ENCODE data around the gene CLCN3.
"Not testable (repeated sequence)": the region's sequence is repeated elsewhere in the genome, so short reads cannot be mapped to it uniquely, and the experiment has no call there.

Gene CLCN3

DNA sequence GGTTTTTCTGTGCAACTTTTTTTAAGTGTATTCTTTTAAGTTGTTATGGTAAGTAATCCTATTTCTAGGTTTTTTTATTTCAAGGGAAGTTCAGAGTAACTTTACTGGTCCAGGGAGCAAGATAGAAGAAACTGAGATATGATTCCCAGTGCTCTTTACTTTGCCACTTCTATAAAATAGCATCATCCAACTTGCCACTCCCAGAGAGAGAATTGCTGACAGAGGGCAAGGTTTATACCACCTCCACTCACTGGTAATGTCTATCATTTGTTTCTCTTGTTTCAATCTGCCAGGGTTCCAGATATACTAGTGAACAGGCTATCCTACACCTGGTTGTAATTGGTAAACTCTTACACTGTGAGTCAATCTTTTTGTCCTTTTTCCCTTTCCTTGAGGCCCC is 3.5 kb upstream of the CLCN3 start:
- peaks cover 6 to 17% of the 10 kb centered on the region in 2 donors for H3K4me1 ChIP-seq (ENCODE audit: control insufficient read depth in 2 of 2, insufficient read depth in 2 of 2, low read length in 2 of 2)
- H3K4me3 ChIP-seq (ENCODE audit: low read length in 2 of 2), result no peak overlapping the region
- H3K27ac ChIP-seq (ENCODE audit: low read depth in 2 of 2, low read length in 2 of 2), result peak overlapping the region; percentile 61 to 66
- no peaks in the 10 kb centered on the region for H3K9me3 ChIP-seq (ENCODE audit: control insufficient read depth in 2 of 2, low read length in 2 of 2)
- no peaks in the 10 kb centered on the region for H3K27me3 ChIP-seq (ENCODE audit: control insufficient read depth in 2 of 2, insufficient read depth in 2 of 2, low read length in 2 of 2)
- H3K36me3 ChIP-seq (ENCODE audit: control insufficient read depth in 2 of 2, insufficient read depth in 2 of 2, low read length in 2 of 2), result no peaks in the 10 kb centered on the region
- H3K9ac ChIP-seq (ENCODE audit: low read depth in 1 of 2, low read length in 2 of 2), result peak overlapping the region in 1 of 2 donors; percentile 14

DNA sequence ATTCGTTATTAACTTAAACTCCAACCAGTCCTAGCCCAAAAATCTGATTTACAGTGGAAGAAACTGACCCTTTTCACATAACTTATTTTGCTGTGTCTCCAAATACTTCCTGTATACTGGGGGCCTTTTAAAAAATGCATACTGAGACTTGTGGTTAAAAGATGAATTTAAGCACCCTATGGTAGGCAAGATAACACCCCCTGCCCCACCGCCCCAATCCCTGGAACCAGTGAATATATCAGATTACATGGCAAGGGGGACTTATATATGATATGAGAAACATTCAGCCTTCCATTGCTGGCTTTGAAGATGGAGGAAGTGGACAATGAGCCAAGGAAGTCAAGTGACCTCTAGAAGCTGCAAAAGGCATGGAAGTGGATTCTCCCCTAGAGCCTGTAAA is 3.1 kb upstream of the CLCN3 start:
- no peaks in the 10 kb centered on the region for H3K36me3 ChIP-seq (ENCODE audit: control insufficient read depth in 2 of 2, insufficient read depth in 2 of 2, low read length in 2 of 2)
- peak overlapping the region; percentile 61 to 66 for H3K27ac ChIP-seq (ENCODE audit: low read depth in 2 of 2, low read length in 2 of 2)
- no peaks in the 10 kb centered on the region for H3K27me3 ChIP-seq (ENCODE audit: control insufficient read depth in 2 of 2, insufficient read depth in 2 of 2, low read length in 2 of 2)
- no peak overlapping the region for H3K4me3 ChIP-seq (ENCODE audit: low read length in 2 of 2)
- peaks cover 6 to 20% of the 10 kb centered on the region in 2 donors for H3K4me1 ChIP-seq (ENCODE audit: control insufficient read depth in 2 of 2, insufficient read depth in 2 of 2, low read length in 2 of 2)
- H3K9ac ChIP-seq (ENCODE audit: low read depth in 1 of 2, low read length in 2 of 2), result no peak overlapping the region
- H3K9me3 ChIP-seq (ENCODE audit: control insufficient read depth in 2 of 2, low read length in 2 of 2), result no peaks in the 10 kb centered on the region

DNA sequence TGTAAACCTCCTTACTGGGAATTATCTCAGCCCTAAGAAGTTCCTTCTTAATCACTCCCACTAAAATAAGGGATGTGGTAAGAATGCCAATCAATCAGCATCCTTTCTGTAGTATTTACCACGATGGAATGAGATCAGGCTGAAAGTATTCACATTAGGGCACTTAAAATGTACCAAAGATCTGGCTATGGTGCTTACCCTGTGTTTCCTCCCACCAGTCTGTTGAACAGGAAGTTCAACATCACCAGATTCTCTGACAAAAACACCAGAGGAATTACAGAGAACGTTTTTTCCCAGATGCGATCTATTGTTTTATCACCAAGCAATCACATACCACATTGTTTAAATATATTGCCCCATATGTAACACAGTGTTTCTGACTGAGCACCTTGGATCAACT is 2.1 kb upstream of the CLCN3 start:
- H3K4me3 ChIP-seq (ENCODE audit: low read length in 2 of 2), result no peak overlapping the region
- H3K27me3 ChIP-seq (ENCODE audit: control insufficient read depth in 2 of 2, insufficient read depth in 2 of 2, low read length in 2 of 2), result no peaks in the 10 kb centered on the region
- no peaks in the 10 kb centered on the region for H3K9me3 ChIP-seq (ENCODE audit: control insufficient read depth in 2 of 2, low read length in 2 of 2)
- H3K4me1 ChIP-seq (ENCODE audit: control insufficient read depth in 2 of 2, insufficient read depth in 2 of 2, low read length in 2 of 2), result peaks cover 5 to 19% of the 10 kb centered on the region in 2 donors
- no peaks in the 10 kb centered on the region for H3K36me3 ChIP-seq (ENCODE audit: control insufficient read depth in 2 of 2, insufficient read depth in 2 of 2, low read length in 2 of 2)
- peak overlapping the region in 1 of 2 donors; percentile 25 for H3K9ac ChIP-seq (ENCODE audit: low read depth in 1 of 2, low read length in 2 of 2)
- H3K27ac ChIP-seq (ENCODE audit: low read depth in 2 of 2, low read length in 2 of 2), result peak overlapping the region; percentile 10 to 27

DNA sequence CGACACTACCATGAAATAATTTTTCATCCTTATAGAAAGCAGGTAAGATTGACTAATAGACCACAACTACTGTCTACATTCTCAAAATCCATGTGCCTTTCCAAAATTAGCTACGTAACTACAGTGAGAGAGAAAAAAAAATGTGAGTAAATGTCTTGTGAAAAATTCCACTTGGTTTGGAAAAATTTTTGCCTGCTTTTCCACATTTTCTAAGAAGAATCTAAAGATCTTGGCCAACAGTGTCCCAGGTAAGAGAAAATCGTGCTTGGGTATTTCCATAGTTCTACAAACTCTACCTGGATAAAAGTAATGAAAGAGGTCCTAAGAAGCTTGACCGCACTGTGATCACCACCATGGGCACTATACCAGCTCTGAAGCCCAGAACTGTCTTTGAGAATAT is 1.4 kb upstream of the CLCN3 start:
- peak overlapping the region; percentile 20 to 100 for H3K27ac ChIP-seq (ENCODE audit: low read depth in 2 of 2, low read length in 2 of 2)
- H3K9ac ChIP-seq (ENCODE audit: low read depth in 1 of 2, low read length in 2 of 2), result peak overlapping the region in 1 of 2 donors; percentile 100

DNA sequence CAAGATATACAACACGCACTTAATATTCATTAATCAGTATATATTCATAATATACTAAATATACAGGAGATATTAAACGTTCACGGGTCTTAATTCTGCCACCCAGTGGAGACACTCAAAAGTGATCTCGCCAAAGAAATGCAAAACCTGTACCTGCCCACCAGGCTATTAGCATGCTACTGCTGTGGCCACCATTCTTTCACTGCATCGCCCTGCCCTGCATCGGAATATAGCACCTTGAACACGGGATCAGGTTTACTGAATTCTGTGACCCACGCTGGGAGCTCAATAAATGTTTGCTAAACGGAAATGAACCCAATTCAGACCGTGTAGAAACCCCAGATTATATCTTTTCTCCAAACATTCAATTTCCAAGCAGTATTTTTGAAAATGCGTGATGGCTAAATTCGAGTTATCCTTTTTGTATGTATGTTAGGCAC is 840 bp upstream of the CLCN3 start:
- H3K4me3 ChIP-seq (ENCODE audit: low read length in 2 of 2), result peak overlapping the region; percentile 89 to 100
- H3K9ac ChIP-seq (ENCODE audit: low read depth in 1 of 2, low read length in 2 of 2), result peak overlapping the region; percentile 99 to 100
- no peaks in the 10 kb centered on the region for H3K27me3 ChIP-seq (ENCODE audit: control insufficient read depth in 2 of 2, insufficient read depth in 2 of 2, low read length in 2 of 2)
- peaks cover 3 to 18% of the 10 kb centered on the region in 2 donors for H3K4me1 ChIP-seq (ENCODE audit: control insufficient read depth in 2 of 2, insufficient read depth in 2 of 2, low read length in 2 of 2)
- no peaks in the 10 kb centered on the region for H3K9me3 ChIP-seq (ENCODE audit: control insufficient read depth in 2 of 2, low read length in 2 of 2)
- peak overlapping the region; percentile 98 to 100 for H3K27ac ChIP-seq (ENCODE audit: low read depth in 2 of 2, low read length in 2 of 2)
- H3K36me3 ChIP-seq (ENCODE audit: control insufficient read depth in 2 of 2, insufficient read depth in 2 of 2, low read length in 2 of 2), result no peaks in the 10 kb centered on the region

More for the DNA sequence above, 1.4 kb upstream of the CLCN3 start:
- H3K9me3 ChIP-seq (ENCODE audit: control insufficient read depth in 2 of 2, low read length in 2 of 2), result no peaks in the 10 kb centered on the region
- H3K36me3 ChIP-seq (ENCODE audit: control insufficient read depth in 2 of 2, insufficient read depth in 2 of 2, low read length in 2 of 2), result no peaks in the 10 kb centered on the region
- H3K27me3 ChIP-seq (ENCODE audit: control insufficient read depth in 2 of 2, insufficient read depth in 2 of 2, low read length in 2 of 2), result no peaks in the 10 kb centered on the region
- H3K4me3 ChIP-seq (ENCODE audit: low read length in 2 of 2), result peak overlapping the region in 1 of 2 donors; percentile 89
- H3K4me1 ChIP-seq (ENCODE audit: control insufficient read depth in 2 of 2, insufficient read depth in 2 of 2, low read length in 2 of 2), result peaks cover 3 to 18% of the 10 kb centered on the region in 2 donors

DNA sequence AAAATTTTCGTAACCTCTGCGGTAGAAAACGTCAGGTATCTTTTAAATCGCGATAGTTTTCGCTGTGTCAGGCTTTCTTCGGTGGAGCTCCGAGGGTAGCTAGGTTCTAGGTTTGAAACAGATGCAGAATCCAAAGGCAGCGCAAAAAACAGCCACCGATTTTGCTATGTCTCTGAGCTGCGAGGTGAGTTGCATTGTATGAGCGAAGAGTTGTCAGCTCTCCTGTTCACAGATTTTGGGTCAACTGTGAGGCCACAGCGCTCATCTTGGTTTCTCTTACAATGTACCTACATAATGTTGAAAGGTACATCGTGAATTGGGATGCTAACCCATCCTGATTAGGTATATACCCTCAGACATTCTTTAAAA is 486 bp downstream of the CLCN3 start:
- Histone ChIP-seq H3K27ac (ENCODE audit: low read depth in 2 of 2, low read length in 2 of 2) (peak overlapping the region; percentile 98 to 100), H3K27me3 (ENCODE audit: control insufficient read depth in 2 of 2, insufficient read depth in 2 of 2, low read length in 2 of 2) (no peaks in the 10 kb centered on the region), H3K9ac (ENCODE audit: low read depth in 1 of 2, low read length in 2 of 2) (peak overlapping the region; percentile 99 to 100), H3K9me3 (ENCODE audit: control insufficient read depth in 2 of 2, low read length in 2 of 2) (no peaks in the 10 kb centered on the region), H3K4me3 (ENCODE audit: low read length in 2 of 2) (peak overlapping the region; percentile 89 to 100), H3K4me1 (ENCODE audit: control insufficient read depth in 2 of 2, insufficient read depth in 2 of 2, low read length in 2 of 2) (peaks cover 3 to 18% of the 10 kb centered on the region in 2 donors), H3K36me3 (ENCODE audit: control insufficient read depth in 2 of 2, insufficient read depth in 2 of 2, low read length in 2 of 2) (no peaks in the 10 kb centered on the region)

DNA sequence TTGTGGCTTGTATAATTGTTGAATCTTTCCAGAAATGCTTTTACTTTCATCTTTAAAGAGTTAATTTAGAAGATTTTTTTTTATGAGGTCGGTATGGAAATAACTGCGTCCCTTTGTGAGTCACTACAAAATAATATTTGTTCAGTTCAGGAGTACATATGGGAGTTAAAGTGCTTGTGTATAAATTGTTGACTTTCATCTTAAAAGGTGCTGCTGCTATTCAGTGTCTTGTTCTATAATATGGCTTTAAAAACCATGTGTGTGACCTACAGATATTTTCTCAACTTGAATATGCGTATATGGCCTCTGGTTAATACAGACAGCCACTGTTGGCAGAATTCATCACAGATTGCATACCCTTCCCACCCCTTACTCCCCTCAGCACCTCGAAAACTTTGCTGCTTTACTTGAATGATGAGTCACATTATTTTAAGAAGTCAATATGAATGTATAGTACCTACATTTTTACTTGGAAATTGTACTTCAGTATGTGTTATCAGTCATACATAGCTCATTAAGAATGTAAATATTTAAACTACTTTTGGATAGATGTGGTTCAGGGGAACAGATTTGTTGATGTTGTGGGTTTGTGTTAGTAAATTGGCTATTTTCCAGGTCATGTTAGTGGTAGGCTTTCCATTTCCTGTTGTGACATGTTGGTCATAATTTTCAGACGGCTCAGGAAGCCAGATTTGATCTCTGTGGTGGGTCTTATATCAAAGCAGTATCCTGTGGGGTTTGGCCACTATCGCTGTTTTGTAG is 1.5 kb downstream of the CLCN3 start:
- Histone ChIP-seq H3K4me3 (ENCODE audit: low read length in 2 of 2) (peak overlapping the region; percentile 89 to 100), H3K27ac (ENCODE audit: low read depth in 2 of 2, low read length in 2 of 2) (peak overlapping the region; percentile 76 to 100), H3K27me3 (ENCODE audit: control insufficient read depth in 2 of 2, insufficient read depth in 2 of 2, low read length in 2 of 2) (no peaks in the 10 kb centered on the region), H3K9ac (ENCODE audit: low read depth in 1 of 2, low read length in 2 of 2) (peak overlapping the region; percentile 99 to 100), H3K36me3 (ENCODE audit: control insufficient read depth in 2 of 2, insufficient read depth in 2 of 2, low read length in 2 of 2) (no peaks in the 10 kb centered on the region), H3K9me3 (ENCODE audit: control insufficient read depth in 2 of 2, low read length in 2 of 2) (no peaks in the 10 kb centered on the region), H3K4me1 (ENCODE audit: control insufficient read depth in 2 of 2, insufficient read depth in 2 of 2, low read length in 2 of 2) (peaks cover 3 to 17% of the 10 kb centered on the region in 2 donors)

DNA sequence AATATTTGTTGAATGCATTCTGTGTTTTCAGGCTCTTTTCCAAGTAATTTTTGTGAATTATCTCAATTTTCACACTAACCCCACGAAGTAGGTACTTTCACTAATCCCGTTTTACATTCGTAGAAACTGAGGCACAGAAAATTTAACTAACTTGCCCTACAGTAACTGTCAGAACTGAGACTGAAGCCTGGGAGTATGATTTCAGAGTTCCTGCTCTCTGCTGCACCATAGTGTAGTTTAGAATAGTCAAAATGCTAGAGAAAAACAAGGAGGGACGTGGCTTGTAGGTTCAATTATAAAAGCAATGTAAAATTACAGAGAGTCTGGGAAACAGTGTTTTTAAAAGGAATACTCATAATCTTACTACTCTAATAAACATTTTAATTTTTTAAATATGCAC is 2.2 kb downstream of the CLCN3 start:
- Histone ChIP-seq H3K36me3 (ENCODE audit: control insufficient read depth in 2 of 2, insufficient read depth in 2 of 2, low read length in 2 of 2) (no peaks in the 10 kb centered on the region), H3K27ac (ENCODE audit: low read depth in 2 of 2, low read length in 2 of 2) (peak overlapping the region; percentile 76 to 100), H3K4me3 (ENCODE audit: low read length in 2 of 2) (peak overlapping the region; percentile 89 to 100), H3K9ac (ENCODE audit: low read depth in 1 of 2, low read length in 2 of 2) (peak overlapping the region; percentile 99 to 100), H3K27me3 (ENCODE audit: control insufficient read depth in 2 of 2, insufficient read depth in 2 of 2, low read length in 2 of 2) (no peaks in the 10 kb centered on the region), H3K4me1 (ENCODE audit: control insufficient read depth in 2 of 2, insufficient read depth in 2 of 2, low read length in 2 of 2) (peaks cover 3 to 15% of the 10 kb centered on the region in 2 donors), H3K9me3 (ENCODE audit: control insufficient read depth in 2 of 2, low read length in 2 of 2) (no peaks in the 10 kb centered on the region)

DNA sequence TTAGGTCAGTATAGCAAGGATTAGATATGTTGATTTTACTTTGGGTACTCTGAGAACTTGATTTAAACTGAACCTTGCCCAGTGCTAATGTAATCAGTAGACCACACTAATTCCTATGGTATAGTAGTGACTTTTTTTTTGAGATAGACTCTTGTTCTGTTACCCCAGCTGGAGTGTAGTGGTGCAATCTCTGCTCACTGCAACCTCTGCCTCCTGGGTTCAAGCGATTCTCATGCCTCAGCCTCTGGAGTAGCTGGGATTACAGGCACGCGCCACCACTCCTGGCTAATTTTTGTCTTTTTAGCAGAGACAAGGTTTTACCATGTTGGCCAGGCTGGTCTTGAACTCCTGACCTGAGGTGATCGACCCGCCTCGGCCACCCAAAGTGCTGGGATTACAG is 3.6 kb downstream of the CLCN3 start:
- not testable (repeated sequence) for H3K9me3 ChIP-seq (ENCODE audit: control insufficient read depth in 2 of 2, low read length in 2 of 2); H3K36me3 ChIP-seq (ENCODE audit: control insufficient read depth in 2 of 2, insufficient read depth in 2 of 2, low read length in 2 of 2); H3K27me3 ChIP-seq (ENCODE audit: control insufficient read depth in 2 of 2, insufficient read depth in 2 of 2, low read length in 2 of 2); H3K27ac ChIP-seq (ENCODE audit: low read depth in 2 of 2, low read length in 2 of 2); H3K9ac ChIP-seq (ENCODE audit: low read depth in 1 of 2, low read length in 2 of 2); H3K4me3 ChIP-seq (ENCODE audit: low read length in 2 of 2)
- H3K4me1 ChIP-seq (ENCODE audit: control insufficient read depth in 2 of 2, insufficient read depth in 2 of 2, low read length in 2 of 2), result peaks cover 3 to 15% of the 10 kb centered on the region in 2 donors

DNA sequence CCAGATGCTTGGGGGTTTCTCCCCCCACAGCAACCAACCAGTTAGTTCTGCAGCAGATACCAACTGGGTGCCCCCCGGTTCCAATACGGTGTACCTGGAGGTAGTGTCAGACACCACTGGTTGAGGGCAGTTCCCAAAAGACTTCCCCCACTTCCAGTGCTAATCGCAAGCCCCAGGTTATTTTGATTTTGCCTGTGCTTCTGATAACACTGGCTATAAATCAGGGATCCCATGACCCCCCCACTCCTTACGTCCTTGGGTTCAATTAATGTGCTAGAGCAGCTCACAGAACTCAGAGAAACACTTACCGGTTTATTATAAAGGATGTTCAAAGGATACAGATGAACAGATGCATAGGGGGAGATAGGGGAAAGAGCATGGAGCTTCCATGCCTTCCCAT is 5.5 kb downstream of the CLCN3 start:
- H3K27me3 ChIP-seq (ENCODE audit: control insufficient read depth in 2 of 2, insufficient read depth in 2 of 2, low read length in 2 of 2), result no peaks in the 10 kb centered on the region
- no peak overlapping the region for H3K9ac ChIP-seq (ENCODE audit: low read depth in 1 of 2, low read length in 2 of 2)
- H3K4me1 ChIP-seq (ENCODE audit: control insufficient read depth in 2 of 2, insufficient read depth in 2 of 2, low read length in 2 of 2), result peaks cover 2 to 12% of the 10 kb centered on the region in 2 donors
- H3K9me3 ChIP-seq (ENCODE audit: control insufficient read depth in 2 of 2, low read length in 2 of 2), result no peaks in the 10 kb centered on the region
- H3K27ac ChIP-seq (ENCODE audit: low read depth in 2 of 2, low read length in 2 of 2), result no peak overlapping the region
- no peak overlapping the region for H3K4me3 ChIP-seq (ENCODE audit: low read length in 2 of 2)
- no peaks in the 10 kb centered on the region for H3K36me3 ChIP-seq (ENCODE audit: control insufficient read depth in 2 of 2, insufficient read depth in 2 of 2, low read length in 2 of 2)

Data from mucosa of rectum (tissue), 2 donors.